WTC11 (cell line): ENCODE results near the gene NRF1. TPM values are rescaled to one million over a fixed set of nuclear protein-coding genes. Genes with fewer than 3 reads are reported as not detected.

Experiments
- ATAC-seq: fragments of 200-7000 bp; cut with Tn5 transposase; 2 replicates; pipeline ENCODE4 v1.10.0; 2021; ENCODE audit warnings: mild to moderate bottlenecking, moderate library complexity
- CTCF ChIA-PET: fragments of 300-600 bp; sonication (Branson Sonifier 250); formaldehyde crosslinking; loops from one replicate; lab custom pipeline; 2021; ENCODE audit warnings: antibody characterized with exemption; lab: Charles Lee
- POLR2A ChIA-PET: fragments of 350-600 bp; sonication (Branson Sonifier 250); formaldehyde crosslinking; loops from one replicate; lab custom pipeline; 2021; ENCODE audit warnings: antibody characterized with exemption; lab: Charles Lee
- DNase-seq: peaks from one replicate; pipeline ENCODE4 v3.0.0; 2021; ENCODE audit warnings: low spot score
- H3K27ac Mint-ChIP-seq: 2 replicates; pipeline ENCODE4 v1.8.0; 2021; ENCODE audit warnings: mixed read lengths
- H3K27me3 Mint-ChIP-seq: 2 replicates; pipeline ENCODE4 v1.8.0; 2021; ENCODE audit warnings: low read depth, mild to moderate bottlenecking, moderate library complexity, mixed read lengths
- H3K36me3 Mint-ChIP-seq: 2 replicates; pipeline ENCODE4 v1.8.0; 2021; ENCODE audit warnings: mixed read lengths
- H3K4me1 Mint-ChIP-seq: 2 replicates; pipeline ENCODE4 v1.8.0; 2022; ENCODE audit warnings: mixed read lengths
- H3K4me3 Mint-ChIP-seq: 2 replicates; pipeline ENCODE4 v1.8.0; 2021; ENCODE audit warnings: mild to moderate bottlenecking, moderate library complexity, mixed read lengths
- H3K9me3 Mint-ChIP-seq: 2 replicates; pipeline ENCODE4 v1.8.0; 2021; ENCODE audit warnings: mixed read lengths
- ATF1 ChIP-seq: sonication (generic); formaldehyde crosslinking; IDR thresholded peaks from 2 replicates; pipeline ENCODE4 v1.8.1; 2023; ENCODE audit warnings: mild to moderate bottlenecking, moderate library complexity, missing genetic modification reagents
- CBFB ChIP-seq: sonication (generic); formaldehyde crosslinking; IDR thresholded peaks from 2 replicates; pipeline ENCODE4 v1.8.1; 2022; ENCODE audit warnings: mild to moderate bottlenecking, low read depth, missing genetic modification reagents
- ELF4 ChIP-seq: sonication (generic); formaldehyde crosslinking; IDR thresholded peaks from 2 replicates; pipeline ENCODE4 v1.8.1; 2022; ENCODE audit warnings: low read depth, mild to moderate bottlenecking, moderate library complexity, missing genetic modification reagents
- GABPB1 ChIP-seq: sonication (generic); formaldehyde crosslinking; IDR thresholded peaks from 2 replicates; pipeline ENCODE4 v1.8.1; 2023; ENCODE audit warnings: mild to moderate bottlenecking, missing genetic modification reagents
- HMGA2 ChIP-seq: fragments of 250-450 bp; sonication (Bioruptor Pico); IDR thresholded peaks from 2 replicates; pipeline ENCODE4 v1.4.0; 2021; ENCODE audit warnings: mild to moderate bottlenecking, moderate library complexity
- HMGXB4 ChIP-seq: sonication (generic); formaldehyde crosslinking; IDR thresholded peaks from 2 replicates; pipeline ENCODE4 v1.8.1; 2023; ENCODE audit warnings: mild to moderate bottlenecking, moderate library complexity, missing genetic modification reagents
- IRF2 ChIP-seq: sonication (generic); formaldehyde crosslinking; IDR thresholded peaks from 2 replicates; pipeline ENCODE4 v1.8.0; 2022; ENCODE audit warnings: low read depth, missing genetic modification reagents, borderline replicate concordance
- MAX ChIP-seq: sonication (generic); formaldehyde crosslinking; IDR thresholded peaks from 2 replicates; pipeline ENCODE4 v1.8.0; 2022; ENCODE audit warnings: mild to moderate bottlenecking, missing genetic modification reagents
- MXD4 ChIP-seq: fragments of 250-450 bp; sonication (Bioruptor Pico); IDR thresholded peaks from 2 replicates; pipeline ENCODE4 v1.8.0; 2021; ENCODE audit warnings: mild to moderate bottlenecking, moderate library complexity, borderline replicate concordance
- MYBL2 ChIP-seq: sonication (generic); formaldehyde crosslinking; IDR thresholded peaks from 2 replicates; pipeline ENCODE4 v1.8.1; 2023; ENCODE audit warnings: mild to moderate bottlenecking, moderate library complexity, missing genetic modification reagents
- SMAD4 ChIP-seq: sonication (generic); formaldehyde crosslinking; IDR thresholded peaks from 2 replicates; pipeline ENCODE4 v1.8.0; 2022; ENCODE audit warnings: mild to moderate bottlenecking, missing genetic modification reagents
- STAT6 ChIP-seq: sonication (generic); formaldehyde crosslinking; conservative IDR thresholded peaks from 2 replicates; pipeline ENCODE4 v1.8.1; 2023; ENCODE audit warnings: mild to moderate bottlenecking, low read depth, missing genetic modification reagents, moderate library complexity
- TCF7 ChIP-seq: sonication (generic); formaldehyde crosslinking; IDR thresholded peaks from 2 replicates; pipeline ENCODE4 v1.8.0; 2022; ENCODE audit warnings: mild to moderate bottlenecking, low read depth, missing genetic modification reagents, moderate library complexity
- TEAD1 ChIP-seq: sonication (generic); formaldehyde crosslinking; IDR thresholded peaks from 2 replicates; pipeline ENCODE4 v1.8.0; 2022; ENCODE audit warnings: mild to moderate bottlenecking, missing genetic modification reagents
- ZBTB21 ChIP-seq: sonication (generic); formaldehyde crosslinking; IDR thresholded peaks from 2 replicates; pipeline ENCODE4 v1.8.1; 2023; ENCODE audit warnings: mild to moderate bottlenecking, missing genetic modification reagents, borderline replicate concordance
- ZBTB43 ChIP-seq: sonication (generic); formaldehyde crosslinking; IDR thresholded peaks from 2 replicates; pipeline ENCODE4 v1.8.1; 2023; ENCODE audit warnings: mild to moderate bottlenecking, missing genetic modification reagents
- ZNF121 ChIP-seq: sonication (generic); formaldehyde crosslinking; IDR thresholded peaks from 2 replicates; pipeline ENCODE4 v1.8.0; 2023; ENCODE audit warnings: missing genetic modification reagents
- ZNF232 ChIP-seq: sonication (generic); formaldehyde crosslinking; IDR thresholded peaks from 2 replicates; pipeline ENCODE4 v1.8.0; 2022; ENCODE audit warnings: mild to moderate bottlenecking, missing genetic modification reagents
- ZNF317 ChIP-seq: sonication (generic); formaldehyde crosslinking; IDR thresholded peaks from 2 replicates; pipeline ENCODE4 v1.8.1; 2023; ENCODE audit warnings: low read depth, mild to moderate bottlenecking, moderate library complexity, missing genetic modification reagents, borderline replicate concordance
- ZNF425 ChIP-seq: fragments of 250-450 bp; sonication (Bioruptor Pico); conservative IDR thresholded peaks from 2 replicates; pipeline ENCODE4 v1.9.0; 2021; ENCODE audit warnings: mild to moderate bottlenecking
- total RNA-seq: library from RNA; stranded (reverse); gene quantifications from 3 replicates; pipeline ENCODE4 v1.2.3, GENCODE V29; 2021

The NRF1 gene
- total RNA-seq, 1 experiment from 2014 or later, result 16.4 TPM

- peaks cover 19% of the 10 kb centered on the region for H3K9me3 Mint-ChIP-seq
- H3K27ac Mint-ChIP-seq, result no peak overlapping the region
- H3K36me3 Mint-ChIP-seq, result peaks cover 3% of the 10 kb centered on the region; the same call in 1 of the 2 replicates
- no peak for ATAC-seq
- no peak for DNase-seq
- ChIA-PET CTCF (no interaction called here), POLR2A (no interaction called here)
- peak; percentile 49 for TF ChIP-seq HMGA2 (CRISPR knock-in tag)
- no peak for TF ChIP-seq ATF1 (CRISPR knock-in tag)
- TF ChIP-seq TCF7 (CRISPR knock-in tag), result no peak
- H3K27me3 Mint-ChIP-seq, result peaks cover 2% of the 10 kb centered on the region
- no peaks in the 10 kb centered on the region for H3K4me1 Mint-ChIP-seq
- H3K4me3 Mint-ChIP-seq, result no peak overlapping the region
These were observed 39.3 kb upstream of the NRF1 start for GRCh38 chr7:129572205-129572604.

GRCh38 chr7:129574487-129574886 is 37.0 kb upstream of the NRF1 start:
- H3K27me3 Mint-ChIP-seq, result no peaks in the 10 kb centered on the region
- ChIA-PET POLR2A (no interaction called here), CTCF (no interaction called here)
- H3K4me1 Mint-ChIP-seq, result no peaks in the 10 kb centered on the region
- no peak overlapping the region for H3K4me3 Mint-ChIP-seq
- H3K27ac Mint-ChIP-seq, result no peak overlapping the region
- no peak for TF ChIP-seq ZNF317 (CRISPR knock-in tag)
- peaks cover 23% of the 10 kb centered on the region for H3K9me3 Mint-ChIP-seq
- ATAC-seq (no peak), DNase-seq (no peak)
- H3K36me3 Mint-ChIP-seq, result peaks cover 13% of the 10 kb centered on the region

GRCh38 chr7:129575699-129576098 is 35.8 kb upstream of the NRF1 start:
- Mint-ChIP-seq H3K4me1 (no peaks in the 10 kb centered on the region), H3K4me3 (no peak overlapping the region), H3K27me3 (no peaks in the 10 kb centered on the region), H3K36me3 (peaks cover 13% of the 10 kb centered on the region), H3K27ac (no peak overlapping the region), H3K9me3 (peaks cover 23% of the 10 kb centered on the region)
- DNase-seq (no peak), ATAC-seq (no peak)
- POLR2A ChIA-PET, result interaction anchor here (1.0 kb wide), 1 partner anchor 15 kb away, joined by 4 read pairs; no protein-coding TSS in a partner anchor
- CTCF ChIA-PET, result interaction anchor here (0.9 to 1.0 kb wide), 2 partner anchors 32 to 249 kb away, joined by 3 read pairs; no protein-coding TSS in a partner anchor
- TF ChIP-seq ZNF121 (no peak), SMAD4 (CRISPR knock-in tag) (no peak), CBFB (no peak), STAT6 (CRISPR knock-in tag) (no peak), MYBL2 (no peak), TEAD1 (CRISPR knock-in tag) (no peak)

- TF ChIP-seq MXD4 (CRISPR knock-in tag) (no peak), HMGXB4 (no peak), IRF2 (CRISPR knock-in tag) (no peak), MAX (CRISPR knock-in tag) (no peak), ZNF425 (CRISPR knock-in tag) (no peak), ZBTB43 (CRISPR knock-in tag) (no peak), MYBL2 (no peak), ZNF232 (CRISPR knock-in tag) (no peak), ZBTB21 (no peak), GABPB1 (CRISPR knock-in tag) (no peak), ELF4 (CRISPR knock-in tag) (no peak), SMAD4 (CRISPR knock-in tag) (no peak)
- Mint-ChIP-seq H3K27me3 (no peaks in the 10 kb centered on the region), H3K9me3 (peaks cover 23% of the 10 kb centered on the region), H3K36me3 (peaks cover 13% of the 10 kb centered on the region), H3K4me3 (no peak overlapping the region), H3K27ac (no peak overlapping the region), H3K4me1 (no peaks in the 10 kb centered on the region)
- DNase-seq (no peak), ATAC-seq (no peak)
- POLR2A ChIA-PET, result interaction anchor here (1.0 kb wide), 1 partner anchor 15 kb away, joined by 4 read pairs; no protein-coding TSS in a partner anchor
- CTCF ChIA-PET, result interaction anchor here (1.0 kb wide), 1 partner anchor 249 kb away, joined by 3 read pairs; no protein-coding TSS in a partner anchor
These were observed 35.4 kb upstream of the NRF1 start for GRCh38 chr7:129576138-129576537.
